ENCODE measurements around the gene HDAC5. TPM values are rescaled to one million over a fixed set of nuclear protein-coding genes. Genes with fewer than 3 reads are reported as not detected.

HDAC5 gene
- total RNA-seq, 2 donors from 2014 or later, result 19.0 to 26.6 TPM

- no peak overlapping the region for H3K4me3 ChIP-seq
- no peaks in the 10 kb centered on the region for H3K4me1 ChIP-seq
- TF ChIP-seq CTCF (IDR thresholded peaks at IDR 0.05), result no peak
- H3K27ac ChIP-seq, result no peak overlapping the region
- no peaks in the 10 kb centered on the region for H3K9me3 ChIP-seq
- no peaks in the 10 kb centered on the region for H3K27me3 ChIP-seq
- H3K9ac ChIP-seq (ENCODE audit: low read depth in 2 of 2, low read length in 2 of 2), result no peak overlapping the region
- H3K36me3 ChIP-seq, result no peaks in the 10 kb centered on the region
- intact Hi-C loops (cut with DNase I), result no loop called here
- DNase-seq, result no peak
Observed at GRCh38 chr17:44079877-44080821, 43.3 kb downstream of the HDAC5 start.

GRCh38 chr17:44078412-44078811, 45.0 kb downstream of the HDAC5 start:
- Histone ChIP-seq H3K27me3 (no peaks in the 10 kb centered on the region), H3K36me3 (no peaks in the 10 kb centered on the region), H3K4me3 (no peak overlapping the region), H3K9me3 (no peaks in the 10 kb centered on the region), H3K4me1 (no peaks in the 10 kb centered on the region), H3K9ac (ENCODE audit: low read depth in 2 of 2, low read length in 2 of 2) (no peak overlapping the region), H3K27ac (no peak overlapping the region)
- intact Hi-C loops (cut with DNase I), result no loop called here
- TF ChIP-seq CTCF (IDR thresholded peaks at IDR 0.05), result no peak
- no peak for DNase-seq

GRCh38 chr17:44077595-44077909, 45.9 kb downstream of the HDAC5 start:
- no peaks in the 10 kb centered on the region for H3K4me1 ChIP-seq
- H3K9me3 ChIP-seq, result no peaks in the 10 kb centered on the region
- H3K36me3 ChIP-seq, result no peaks in the 10 kb centered on the region
- no peaks in the 10 kb centered on the region for H3K27me3 ChIP-seq
- DNase-seq, result no peak
- H3K27ac ChIP-seq, result no peak overlapping the region
- no peak overlapping the region for H3K4me3 ChIP-seq
- no peak for TF ChIP-seq CTCF (IDR thresholded peaks at IDR 0.05)
- intact Hi-C loops (cut with DNase I), result no loop called here
- no peak overlapping the region for H3K9ac ChIP-seq (ENCODE audit: low read depth in 2 of 2, low read length in 2 of 2)

GRCh38 chr17:44076716-44077594, 46.5 kb downstream of the HDAC5 start:
- H3K9ac ChIP-seq (ENCODE audit: low read depth in 2 of 2, low read length in 2 of 2), result no peak overlapping the region
- no peak for TF ChIP-seq CTCF (IDR thresholded peaks at IDR 0.05)
- no peak for DNase-seq
- intact Hi-C loops (cut with DNase I), result no loop called here
- H3K9me3 ChIP-seq, result no peaks in the 10 kb centered on the region
- H3K36me3 ChIP-seq, result no peaks in the 10 kb centered on the region
- H3K4me3 ChIP-seq, result no peak overlapping the region
- H3K27me3 ChIP-seq, result no peaks in the 10 kb centered on the region
- H3K27ac ChIP-seq, result no peak overlapping the region
- H3K4me1 ChIP-seq, result no peaks in the 10 kb centered on the region

GRCh38 chr17:44075598-44076293, 47.7 kb downstream of the HDAC5 start:
- H3K27me3 ChIP-seq, result no peaks in the 10 kb centered on the region
- no peak for TF ChIP-seq CTCF (IDR thresholded peaks at IDR 0.05)
- no peaks in the 10 kb centered on the region for H3K9me3 ChIP-seq
- H3K36me3 ChIP-seq, result no peaks in the 10 kb centered on the region
- H3K4me1 ChIP-seq, result peaks cover 5% of the 10 kb centered on the region
- H3K4me3 ChIP-seq, result no peak overlapping the region
- DNase-seq, result no peak
- intact Hi-C loops (cut with DNase I), result no loop called here
- H3K9ac ChIP-seq (ENCODE audit: low read depth in 2 of 2, low read length in 2 of 2), result no peak overlapping the region
- H3K27ac ChIP-seq, result no peak overlapping the region

All from colonic mucosa (tissue), 4 donors.